ENCODE results near the gene CHMP4B.

CHMP4B gene

GRCh38 chr20:33820362-33820761, 9.2 kb downstream of the CHMP4B start:
- DNase-seq (ENCODE audit: low read depth in 3 of 3), result no peak

GRCh38 chr20:33821270-33821836, 10.2 kb downstream of the CHMP4B start:
- no peak for DNase-seq (ENCODE audit: low read depth in 3 of 3)

- no peak for DNase-seq (ENCODE audit: low read depth in 3 of 3)
These were observed 11.3 kb downstream of the CHMP4B start for GRCh38 chr20:33822423-33822822.

- no peak for DNase-seq (ENCODE audit: low read depth in 3 of 3)
These were observed 11.8 kb downstream of the CHMP4B start for GRCh38 chr20:33822991-33823390.

- DNase-seq (ENCODE audit: low read depth in 3 of 3), result no peak
These were observed 13.7 kb downstream of the CHMP4B start for GRCh38 chr20:33824852-33825251.

GRCh38 chr20:33825340-33826269, 14.5 kb downstream of the CHMP4B start:
- no peak for DNase-seq (ENCODE audit: low read depth in 3 of 3)

GRCh38 chr20:33826270-33826897, 15.2 kb downstream of the CHMP4B start:
- no peak for DNase-seq (ENCODE audit: low read depth in 3 of 3)

- no peak for DNase-seq (ENCODE audit: low read depth in 3 of 3)
These were observed 16.0 kb downstream of the CHMP4B start for GRCh38 chr20:33827109-33827508.

GRCh38 chr20:33827634-33828325, 16.6 kb downstream of the CHMP4B start:
- no peak for DNase-seq (ENCODE audit: low read depth in 3 of 3)

GRCh38 chr20:33828326-33828844, 17.2 kb downstream of the CHMP4B start:
- no peak for DNase-seq (ENCODE audit: low read depth in 3 of 3)

- DNase-seq (ENCODE audit: low read depth in 3 of 3), result no peak
These were observed 17.9 kb downstream of the CHMP4B start for GRCh38 chr20:33828967-33829560.

GRCh38 chr20:33829636-33830035, 18.5 kb downstream of the CHMP4B start:
- no peak for DNase-seq (ENCODE audit: low read depth in 3 of 3)

GRCh38 chr20:33830371-33830770, 19.2 kb downstream of the CHMP4B start:
- DNase-seq (ENCODE audit: low read depth in 3 of 3), result no peak

- no peak for DNase-seq (ENCODE audit: low read depth in 3 of 3)
These were observed 21.1 kb downstream of the CHMP4B start for GRCh38 chr20:33832103-33832804.

- DNase-seq (ENCODE audit: low read depth in 3 of 3), result no peak
These were observed 22.2 kb downstream of the CHMP4B start for GRCh38 chr20:33833333-33833732.

- DNase-seq (ENCODE audit: low read depth in 3 of 3), result no peak
These were observed 24.5 kb downstream of the CHMP4B start for GRCh38 chr20:33835615-33836172.

GRCh38 chr20:33836277-33836676, 25.1 kb downstream of the CHMP4B start:
- DNase-seq (ENCODE audit: low read depth in 3 of 3), result no peak

- DNase-seq (ENCODE audit: low read depth in 3 of 3), result no peak
These were observed 26.1 kb downstream of the CHMP4B start for GRCh38 chr20:33837096-33837830.

GRCh38 chr20:33838035-33838864, 27.1 kb downstream of the CHMP4B start:
- no peak for DNase-seq (ENCODE audit: low read depth in 3 of 3)
